Prostate gland (tissue), 2 donors: ENCODE measurements around the gene IMMT.

Source experiments
- CTCF ChIP-seq, 4 experiments: fragments of 200-600 bp in 2 of 4; fragments of 450-650 bp in 2 of 4; sonication (generic) in 2 of 4; IDR thresholded peaks; 1 replicate in 3 of 4; 2 replicates in 1 of 4; pipeline ENCODE4 v1.5.1; 2016 to 2019; ENCODE audit warnings: antibody characterized with exemption in 4 of 4, mild to moderate bottlenecking in 2 of 4, moderate library complexity in 2 of 4
- POLR2AphosphoS5 ChIP-seq: sonication (generic); formaldehyde crosslinking; IDR thresholded peaks from one replicate; pipeline ENCODE4 v1.6.1; 2017; ENCODE audit warnings: antibody characterized with exemption

- TF ChIP-seq POLR2AphosphoS5: no peak
- no peak for TF ChIP-seq CTCF (IDR thresholded peaks at IDR 0.05)
Measured at GRCh38 chr2:86203614-86204013, 8.4 kb upstream of the IMMT start.
